ENCODE measurements around the gene GJB3. TPM values are rescaled to one million over a fixed set of nuclear protein-coding genes. Genes with fewer than 3 reads are reported as not detected.
"Not testable (repeated sequence)": the region's sequence is repeated elsewhere in the genome, so short reads cannot be mapped to it uniquely, and the experiment has no call there.

The GJB3 gene
- total RNA-seq, 1 donor from 2014 or later: not detected

DNA sequence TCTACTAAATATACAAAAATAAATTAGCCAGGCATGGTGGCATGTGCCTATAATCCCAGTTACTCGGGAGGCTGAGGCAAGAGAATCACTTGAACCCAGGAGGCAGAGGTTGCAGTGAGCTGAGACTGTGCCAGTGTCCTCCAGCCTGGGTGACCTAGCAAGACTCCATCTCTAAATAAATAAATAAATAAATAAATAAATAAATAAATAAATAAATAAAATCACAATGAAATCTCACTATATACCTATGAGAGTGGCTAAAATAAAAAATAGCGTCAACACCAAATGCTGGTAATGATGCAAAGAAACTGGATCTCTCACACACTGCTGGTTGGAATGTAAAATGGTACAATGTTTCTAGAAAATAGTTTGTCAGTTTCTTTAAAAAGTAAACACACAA is 37.8 kb downstream of the GJB3 start:
- not testable (repeated sequence) for H3K4me1 ChIP-seq (ENCODE audit: control insufficient read depth in 3 of 3, insufficient read depth in 3 of 3, low read length in 3 of 3); H3K4me3 ChIP-seq (ENCODE audit: low read length in 3 of 3); H3K36me3 ChIP-seq (ENCODE audit: control insufficient read depth in 3 of 3, insufficient read depth in 3 of 3, low read length in 3 of 3); H3K27me3 ChIP-seq (ENCODE audit: control insufficient read depth in 3 of 3, insufficient read depth in 3 of 3, low read length in 3 of 3); H3K9me3 ChIP-seq (ENCODE audit: control insufficient read depth in 3 of 3, low read length in 3 of 3); H3K9ac ChIP-seq (ENCODE audit: low read depth in 1 of 3, low read length in 3 of 3); H3K27ac ChIP-seq (ENCODE audit: low read depth, low read length)

DNA sequence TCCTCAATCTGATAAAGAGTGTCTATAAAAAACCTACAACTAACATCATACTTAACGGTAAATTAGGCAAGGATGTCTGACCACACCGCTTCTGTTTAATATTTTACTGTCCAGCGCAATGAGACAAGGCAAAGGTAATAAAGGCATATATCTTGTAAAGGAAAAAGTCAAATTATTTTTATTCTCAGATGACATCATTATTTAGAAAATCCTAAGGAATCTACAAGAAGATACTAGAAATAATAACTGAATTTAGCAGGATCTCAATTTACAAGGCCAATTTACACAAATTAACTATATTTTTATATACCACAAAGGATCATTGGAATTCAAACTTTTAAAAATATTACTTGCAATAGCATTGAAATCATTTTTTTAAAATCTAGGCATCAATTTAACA is 41.2 kb downstream of the GJB3 start:
- Histone ChIP-seq H3K9ac (ENCODE audit: low read depth in 1 of 3, low read length in 3 of 3) (no peak overlapping the region), H3K27me3 (ENCODE audit: control insufficient read depth in 3 of 3, insufficient read depth in 3 of 3, low read length in 3 of 3) (no peaks in the 10 kb centered on the region), H3K9me3 (ENCODE audit: control insufficient read depth in 3 of 3, low read length in 3 of 3) (no peaks in the 10 kb centered on the region), H3K4me1 (ENCODE audit: control insufficient read depth in 3 of 3, insufficient read depth in 3 of 3, low read length in 3 of 3) (peaks cover 0 to 4% (median 0%) of the 10 kb centered on the region in 3 donors), H3K4me3 (ENCODE audit: low read length in 3 of 3) (no peak overlapping the region), H3K27ac (ENCODE audit: low read depth, low read length) (no peak overlapping the region), H3K36me3 (ENCODE audit: control insufficient read depth in 3 of 3, insufficient read depth in 3 of 3, low read length in 3 of 3) (no peaks in the 10 kb centered on the region)

DNA sequence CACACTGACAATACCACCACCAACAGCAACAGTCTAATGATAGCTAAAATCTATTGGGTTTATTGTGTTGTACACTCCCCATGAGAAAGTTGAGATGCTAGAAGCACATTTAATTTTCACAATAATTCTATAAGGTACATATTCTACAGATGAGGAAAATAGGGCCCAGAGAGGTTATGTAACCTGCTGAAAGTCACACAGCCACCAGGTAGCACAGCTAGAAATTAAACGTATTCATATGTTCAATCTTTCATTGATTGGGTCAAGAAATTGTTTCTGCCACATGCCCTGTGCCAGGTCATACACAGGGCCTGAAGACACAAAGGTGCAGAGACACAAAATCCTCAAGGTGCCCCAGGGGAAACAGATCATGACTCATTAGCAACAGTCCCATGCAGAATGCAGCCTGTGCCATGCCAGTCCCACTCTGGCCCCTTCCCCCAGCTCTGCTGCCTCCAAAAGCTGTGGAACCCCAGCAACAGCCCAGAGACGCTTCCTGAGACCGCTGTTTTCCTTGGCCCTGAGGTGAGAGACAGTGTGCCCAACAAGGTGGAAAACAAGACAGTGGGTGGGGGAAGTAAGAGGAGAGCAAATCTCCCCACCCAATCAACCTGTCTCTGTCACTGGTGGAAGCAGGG is 43.9 kb downstream of the GJB3 start:
- H3K9me3 ChIP-seq (ENCODE audit: control insufficient read depth in 3 of 3, low read length in 3 of 3): no peaks in the 10 kb centered on the region
- H3K27ac ChIP-seq (ENCODE audit: low read depth, low read length): no peak overlapping the region
- H3K4me1 ChIP-seq (ENCODE audit: control insufficient read depth in 3 of 3, insufficient read depth in 3 of 3, low read length in 3 of 3): peaks cover 0 to 4% (median 4%) of the 10 kb centered on the region in 3 donors

DNA sequence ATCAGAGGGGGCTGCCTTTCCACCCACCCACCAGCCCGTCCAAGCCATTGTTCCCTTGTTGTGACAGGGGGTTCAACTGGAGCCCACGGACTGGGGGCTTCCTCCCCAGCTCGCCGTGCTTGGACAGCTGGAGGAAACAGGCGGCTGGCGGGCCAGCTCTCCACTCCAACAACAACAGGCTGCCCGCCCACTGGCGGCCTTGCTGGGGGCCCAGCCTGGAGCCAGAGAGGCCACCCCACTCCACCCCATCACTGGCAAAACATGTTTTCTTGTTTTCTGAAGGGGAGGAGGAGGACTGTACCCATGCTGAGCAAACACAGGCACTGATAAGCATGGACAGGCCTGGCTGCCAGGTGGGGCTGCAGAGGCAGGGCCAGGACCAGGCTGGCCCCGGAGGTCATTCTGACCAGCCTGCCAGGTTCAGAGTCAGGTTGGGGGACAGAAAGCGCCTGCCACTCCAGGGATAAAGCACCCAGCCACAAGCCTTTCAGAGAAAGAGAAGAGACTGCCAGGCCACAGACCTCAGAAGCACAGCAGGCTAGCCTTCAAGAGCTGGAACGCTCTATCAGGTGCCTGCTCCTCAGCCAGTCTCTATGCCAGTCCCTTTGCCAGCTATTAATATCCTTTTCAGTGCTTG is 44.6 kb downstream of the GJB3 start:
- no peak overlapping the region for H3K4me3 ChIP-seq (ENCODE audit: low read length in 3 of 3)

More for the DNA sequence above, 43.9 kb downstream of the GJB3 start:
- no peak overlapping the region for H3K9ac ChIP-seq (ENCODE audit: low read depth in 1 of 3, low read length in 3 of 3)
- H3K4me3 ChIP-seq (ENCODE audit: low read length in 3 of 3): no peak overlapping the region
- no peaks in the 10 kb centered on the region for H3K27me3 ChIP-seq (ENCODE audit: control insufficient read depth in 3 of 3, insufficient read depth in 3 of 3, low read length in 3 of 3)
- no peaks in the 10 kb centered on the region for H3K36me3 ChIP-seq (ENCODE audit: control insufficient read depth in 3 of 3, insufficient read depth in 3 of 3, low read length in 3 of 3)

DNA sequence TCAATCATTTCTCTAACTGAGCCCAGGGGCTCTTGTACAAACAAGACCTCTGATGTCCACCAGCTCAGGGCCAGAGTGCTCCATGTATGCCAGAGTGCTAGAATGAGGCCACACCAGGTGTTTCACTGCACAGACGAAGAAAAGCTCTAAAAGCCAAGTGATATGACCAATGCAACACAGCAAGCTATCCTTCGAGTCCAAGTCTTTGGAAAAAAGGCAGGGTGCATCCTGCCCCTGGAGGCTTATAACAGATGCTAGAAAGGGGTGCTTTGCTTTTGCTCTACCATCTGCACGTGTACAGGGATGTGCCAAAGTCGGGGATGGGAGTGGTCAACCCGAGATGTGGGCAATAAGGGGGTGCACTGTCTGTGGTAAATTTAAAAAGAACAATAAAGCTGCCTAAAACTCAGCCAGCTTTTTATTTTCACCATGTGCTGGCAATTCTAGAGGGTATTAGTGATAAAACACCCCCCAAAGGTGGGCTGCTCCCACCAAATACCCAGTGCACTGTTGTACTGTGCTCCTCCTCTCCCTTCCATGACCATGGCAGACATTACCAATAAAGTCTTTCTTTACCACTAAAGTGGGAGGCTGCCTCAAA is 46.4 kb downstream of the GJB3 start:
- Histone ChIP-seq H3K9ac (ENCODE audit: low read depth in 1 of 3, low read length in 3 of 3) (no peak overlapping the region), H3K27ac (ENCODE audit: low read depth, low read length) (no peak overlapping the region), H3K36me3 (ENCODE audit: control insufficient read depth in 3 of 3, insufficient read depth in 3 of 3, low read length in 3 of 3) (no peaks in the 10 kb centered on the region), H3K27me3 (ENCODE audit: control insufficient read depth in 3 of 3, insufficient read depth in 3 of 3, low read length in 3 of 3) (no peaks in the 10 kb centered on the region), H3K9me3 (ENCODE audit: control insufficient read depth in 3 of 3, low read length in 3 of 3) (no peaks in the 10 kb centered on the region), H3K4me3 (ENCODE audit: low read length in 3 of 3) (no peak overlapping the region), H3K4me1 (ENCODE audit: control insufficient read depth in 3 of 3, insufficient read depth in 3 of 3, low read length in 3 of 3) (peaks cover 0 to 6% (median 4%) of the 10 kb centered on the region in 3 donors)

More for the DNA sequence above, 44.6 kb downstream of the GJB3 start:
- peaks cover 0 to 6% (median 4%) of the 10 kb centered on the region in 3 donors for H3K4me1 ChIP-seq (ENCODE audit: control insufficient read depth in 3 of 3, insufficient read depth in 3 of 3, low read length in 3 of 3)
- H3K27me3 ChIP-seq (ENCODE audit: control insufficient read depth in 3 of 3, insufficient read depth in 3 of 3, low read length in 3 of 3): no peaks in the 10 kb centered on the region
- no peak overlapping the region for H3K27ac ChIP-seq (ENCODE audit: low read depth, low read length)
- H3K36me3 ChIP-seq (ENCODE audit: control insufficient read depth in 3 of 3, insufficient read depth in 3 of 3, low read length in 3 of 3): no peaks in the 10 kb centered on the region
- no peak overlapping the region for H3K9ac ChIP-seq (ENCODE audit: low read depth in 1 of 3, low read length in 3 of 3)
- no peaks in the 10 kb centered on the region for H3K9me3 ChIP-seq (ENCODE audit: control insufficient read depth in 3 of 3, low read length in 3 of 3)

DNA sequence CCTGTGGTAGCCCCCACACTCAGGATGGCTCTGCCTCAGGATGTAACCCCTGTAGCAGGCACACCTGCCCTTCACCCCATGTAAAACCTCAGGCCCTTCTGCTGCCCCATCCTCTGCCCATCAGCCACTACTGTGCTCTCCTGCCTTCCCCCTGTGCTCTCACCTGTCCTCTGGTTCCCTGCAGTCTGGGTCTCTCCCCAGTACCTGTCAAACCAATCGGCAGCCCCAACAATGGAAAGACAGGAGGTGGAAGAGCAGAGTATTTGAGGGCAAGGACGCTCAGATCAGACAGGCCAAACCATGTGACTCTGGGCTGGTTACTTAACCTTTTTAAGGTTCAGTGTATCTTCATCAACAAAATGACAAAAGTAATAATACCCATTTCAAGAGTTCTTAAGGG is 47.6 kb downstream of the GJB3 start:
- Histone ChIP-seq H3K27ac (ENCODE audit: low read depth, low read length) (no peak overlapping the region), H3K4me1 (ENCODE audit: control insufficient read depth in 3 of 3, insufficient read depth in 3 of 3, low read length in 3 of 3) (peaks cover 0 to 6% (median 4%) of the 10 kb centered on the region in 3 donors)

DNA sequence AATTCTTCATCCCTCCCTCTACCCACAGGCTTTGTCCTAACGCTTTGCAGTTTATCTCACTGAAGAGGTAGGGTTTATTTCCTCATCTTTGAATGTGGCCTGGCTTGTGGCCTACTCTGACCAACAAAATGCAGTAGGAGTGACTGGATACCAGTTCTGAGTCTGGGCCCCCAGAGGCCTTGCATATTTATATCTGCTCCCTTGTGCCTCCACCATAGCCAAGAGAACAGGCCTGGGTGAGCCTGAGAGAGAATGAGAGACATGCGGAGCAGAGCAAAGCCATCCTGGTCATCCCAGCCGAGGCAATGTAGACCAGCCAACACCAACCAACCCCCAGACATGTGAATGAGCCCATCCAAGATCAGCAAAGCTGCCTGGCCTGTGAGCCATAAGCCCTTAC is 48.2 kb downstream of the GJB3 start:
- Histone ChIP-seq H3K4me1 (ENCODE audit: control insufficient read depth in 3 of 3, insufficient read depth in 3 of 3, low read length in 3 of 3) (peaks cover 0 to 6% (median 4%) of the 10 kb centered on the region in 3 donors), H3K9ac (ENCODE audit: low read depth in 1 of 3, low read length in 3 of 3) (no peak overlapping the region), H3K4me3 (ENCODE audit: low read length in 3 of 3) (no peak overlapping the region), H3K9me3 (ENCODE audit: control insufficient read depth in 3 of 3, low read length in 3 of 3) (no peaks in the 10 kb centered on the region), H3K36me3 (ENCODE audit: control insufficient read depth in 3 of 3, insufficient read depth in 3 of 3, low read length in 3 of 3) (no peaks in the 10 kb centered on the region), H3K27ac (ENCODE audit: low read depth, low read length) (peak overlapping the region; percentile 9), H3K27me3 (ENCODE audit: control insufficient read depth in 3 of 3, insufficient read depth in 3 of 3, low read length in 3 of 3) (no peaks in the 10 kb centered on the region)

More for the DNA sequence above, 47.6 kb downstream of the GJB3 start:
- Histone ChIP-seq H3K9ac (ENCODE audit: low read depth in 1 of 3, low read length in 3 of 3) (no peak overlapping the region), H3K9me3 (ENCODE audit: control insufficient read depth in 3 of 3, low read length in 3 of 3) (no peaks in the 10 kb centered on the region), H3K4me3 (ENCODE audit: low read length in 3 of 3) (no peak overlapping the region), H3K27me3 (ENCODE audit: control insufficient read depth in 3 of 3, insufficient read depth in 3 of 3, low read length in 3 of 3) (no peaks in the 10 kb centered on the region), H3K36me3 (ENCODE audit: control insufficient read depth in 3 of 3, insufficient read depth in 3 of 3, low read length in 3 of 3) (no peaks in the 10 kb centered on the region)

DNA sequence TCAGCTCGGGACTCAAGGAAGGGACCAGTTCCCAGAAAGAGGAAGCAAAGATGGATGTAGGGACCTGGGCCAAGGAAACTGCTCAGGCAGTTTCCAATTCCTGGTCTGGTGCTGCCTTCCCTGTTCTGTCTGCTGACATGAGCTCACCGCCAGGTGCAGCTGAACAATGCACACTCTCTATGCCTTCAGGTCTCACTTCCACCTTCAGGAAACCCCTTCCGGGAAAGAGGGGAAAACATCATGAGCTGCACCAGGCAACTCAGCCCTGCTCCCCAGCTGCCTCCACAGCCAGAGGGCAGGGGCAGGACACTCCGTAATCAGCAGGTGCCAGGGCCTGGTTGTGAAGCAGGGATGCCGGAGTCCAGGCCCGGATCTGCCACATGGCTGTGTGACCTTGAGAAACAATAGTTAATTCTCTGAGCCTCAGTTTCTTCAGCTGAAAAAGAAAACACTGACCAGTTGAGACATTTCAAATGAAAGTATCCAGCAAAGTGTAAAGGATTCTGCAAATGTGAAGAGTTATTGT is 50.8 kb downstream of the GJB3 start:
- no peaks in the 10 kb centered on the region for H3K9me3 ChIP-seq (ENCODE audit: control insufficient read depth in 3 of 3, low read length in 3 of 3)
- no peak overlapping the region for H3K27ac ChIP-seq (ENCODE audit: low read depth, low read length)
- no peaks in the 10 kb centered on the region for H3K36me3 ChIP-seq (ENCODE audit: control insufficient read depth in 3 of 3, insufficient read depth in 3 of 3, low read length in 3 of 3)
- no peaks in the 10 kb centered on the region for H3K27me3 ChIP-seq (ENCODE audit: control insufficient read depth in 3 of 3, insufficient read depth in 3 of 3, low read length in 3 of 3)
- H3K4me3 ChIP-seq (ENCODE audit: low read length in 3 of 3): no peak overlapping the region
- H3K9ac ChIP-seq (ENCODE audit: low read depth in 1 of 3, low read length in 3 of 3): no peak overlapping the region
- H3K4me1 ChIP-seq (ENCODE audit: control insufficient read depth in 3 of 3, insufficient read depth in 3 of 3, low read length in 3 of 3): peaks cover 5 to 14% (median 11%) of the 10 kb centered on the region in 3 donors

DNA sequence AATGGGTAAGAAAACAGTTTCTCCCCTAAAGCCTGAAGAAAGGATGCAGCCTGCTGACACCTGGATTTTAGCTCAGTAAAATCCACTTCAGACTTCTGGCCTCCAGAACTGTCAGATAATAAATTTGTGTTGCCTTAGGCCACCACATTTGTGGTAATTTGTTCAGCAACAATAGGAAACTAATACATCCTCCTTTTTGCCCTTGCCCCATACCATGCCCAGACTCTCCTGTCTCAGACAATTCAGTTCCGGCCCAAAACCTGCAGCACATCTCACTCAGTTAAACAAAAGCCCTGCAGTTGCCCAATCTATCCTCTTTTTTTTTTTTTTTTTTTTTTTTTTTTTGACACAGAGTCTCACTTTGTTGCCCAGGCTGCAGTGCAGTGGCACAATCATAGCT is 52.7 kb downstream of the GJB3 start:
- H3K4me3 ChIP-seq (ENCODE audit: low read length in 3 of 3): no peak overlapping the region
- no peaks in the 10 kb centered on the region for H3K9me3 ChIP-seq (ENCODE audit: control insufficient read depth in 3 of 3, low read length in 3 of 3)
- H3K27me3 ChIP-seq (ENCODE audit: control insufficient read depth in 3 of 3, insufficient read depth in 3 of 3, low read length in 3 of 3): no peaks in the 10 kb centered on the region
- H3K9ac ChIP-seq (ENCODE audit: low read depth in 1 of 3, low read length in 3 of 3): no peak overlapping the region
- H3K36me3 ChIP-seq (ENCODE audit: control insufficient read depth in 3 of 3, insufficient read depth in 3 of 3, low read length in 3 of 3): no peaks in the 10 kb centered on the region
- H3K4me1 ChIP-seq (ENCODE audit: control insufficient read depth in 3 of 3, insufficient read depth in 3 of 3, low read length in 3 of 3): peaks cover 7 to 16% (median 15%) of the 10 kb centered on the region in 3 donors
- H3K27ac ChIP-seq (ENCODE audit: low read depth, low read length): no peak overlapping the region

Measured in skeletal muscle tissue (tissue), 4 donors.